Stimulated activated CD8-positive, alpha-beta memory T cell treated with anti-CD3 and anti-CD28 coated beads, Interleukin-15, amount 100 ng/mL, for 48 hours (primary cell): ENCODE data around the gene DLX4.

Experiments
- DNase-seq, 2 donors: peaks; one replicate each; pipeline ENCODE4 v3.0.0-alpha.2; 2020; ENCODE audit warnings: low read depth in 2 of 2

Gene DLX4

GRCh38 chr17:49946964-49947584, 21.9 kb upstream of the DLX4 start:
- DNase-seq = no peak

- no peak for DNase-seq
Measured at GRCh38 chr17:49949634-49950033, 19.4 kb upstream of the DLX4 start.

GRCh38 chr17:49951362-49952082, 17.5 kb upstream of the DLX4 start:
- no peak for DNase-seq

- DNase-seq = peak; percentile 63 to 67
Measured at GRCh38 chr17:49952209-49952911, 16.6 kb upstream of the DLX4 start.

- no peak for DNase-seq
Measured at GRCh38 chr17:49952912-49953497, 16.0 kb upstream of the DLX4 start.

GRCh38 chr17:49955157-49955556, 13.8 kb upstream of the DLX4 start:
- no peak for DNase-seq

- DNase-seq = no peak
Measured at GRCh38 chr17:49956780-49957179, 12.2 kb upstream of the DLX4 start.

GRCh38 chr17:49957350-49957749, 11.6 kb upstream of the DLX4 start:
- no peak for DNase-seq

- no peak for DNase-seq
Measured at GRCh38 chr17:49958723-49959122, 10.3 kb upstream of the DLX4 start.

GRCh38 chr17:49959183-49959935, 9.6 kb upstream of the DLX4 start:
- DNase-seq = no peak

- no peak for DNase-seq
Measured at GRCh38 chr17:49962599-49963308, 6.2 kb upstream of the DLX4 start.

GRCh38 chr17:49963309-49963625, 5.7 kb upstream of the DLX4 start:
- DNase-seq = no peak

- DNase-seq = no peak
Measured at GRCh38 chr17:49963626-49964302, 5.2 kb upstream of the DLX4 start.

- DNase-seq = no peak
Measured at GRCh38 chr17:49964303-49964768, 4.7 kb upstream of the DLX4 start.

- no peak for DNase-seq
Measured at GRCh38 chr17:49964769-49965523, 4.0 kb upstream of the DLX4 start.

- no peak for DNase-seq
Measured at GRCh38 chr17:49965524-49965909, 3.5 kb upstream of the DLX4 start.

- no peak for DNase-seq
Measured at GRCh38 chr17:49966767-49967166, 2.2 kb upstream of the DLX4 start.

GRCh38 chr17:49967205-49967604, 1.8 kb upstream of the DLX4 start:
- no peak for DNase-seq

- DNase-seq = no peak
Measured at GRCh38 chr17:49967621-49968404, 1.2 kb upstream of the DLX4 start.
